SU-DHL-6 (cell line): ENCODE data around the gene ABCB4.

Experiments used
- H2AFZ ChIP-seq: fragments of 200-600 bp; sonication (generic); 2 replicates; pipeline ENCODE4 v1.6.1; 2014; ENCODE audit warnings: low read depth, mild to moderate bottlenecking, moderate library complexity, mixed read lengths, antibody characterized with exemption, low read length; ENCODE audit not compliant: severe bottlenecking
- H3F3A ChIP-seq: fragments of 200-600 bp; shearing (Covaris generic); 2 replicates; pipeline ENCODE4 v1.6.0; 2016; ENCODE audit warnings: antibody characterized with exemption, mild to moderate bottlenecking; ENCODE audit not compliant: insufficient read depth
- H3K27ac ChIP-seq: fragments of 200-600 bp; sonication (generic); 2 replicates; pipeline ENCODE4 v1.5.1; 2016; ENCODE audit warnings: low read depth, mild to moderate bottlenecking, low read length, moderate library complexity, mixed read lengths
- H3K27me3 ChIP-seq: fragments of 200-600 bp; sonication (generic), shearing (Covaris generic); 2 replicates; pipeline ENCODE4 v1.6.0; 2014; ENCODE audit warnings: mild to moderate bottlenecking, low read length
- H3K36me3 ChIP-seq: fragments of 200-600 bp; sonication (generic); 2 replicates; pipeline ENCODE4 v1.6.1; 2014; ENCODE audit warnings: mild to moderate bottlenecking, low read length, mixed read lengths
- H3K4me2 ChIP-seq: fragments of 300-600, 200-600 bp; shearing (Covaris generic), sonication (generic); 2 replicates; pipeline ENCODE4 v1.6.0; 2014; ENCODE audit warnings: low read length, low read depth, mild to moderate bottlenecking; ENCODE audit not compliant: poor library complexity, severe bottlenecking
- H3K4me3 ChIP-seq: fragments of 200-600 bp; sonication (generic); 2 replicates; pipeline ENCODE4 v1.5.1; 2014; ENCODE audit warnings: antibody characterized with exemption, low read length, mild to moderate bottlenecking, mixed read lengths; ENCODE audit not compliant: insufficient read depth, poor library complexity, severe bottlenecking
- H3K79me2 ChIP-seq: fragments of 200-600 bp; sonication (generic); 2 replicates; pipeline ENCODE4 v1.6.1; 2014; ENCODE audit warnings: mild to moderate bottlenecking, low read length, moderate library complexity; ENCODE audit not compliant: insufficient read depth
- H3K9ac ChIP-seq: fragments of 200-600 bp; sonication (generic); 2 replicates; pipeline ENCODE4 v1.7.0; 2014; ENCODE audit warnings: mild to moderate bottlenecking, low read length
- H3K9me2 ChIP-seq: fragments of 200-600 bp; sonication (generic); replicated peaks from 2 replicates; pipeline ENCODE4 v1.6.1; 2014; ENCODE audit warnings: low read length; ENCODE audit not compliant: insufficient read depth
- H3K9me3 ChIP-seq: fragments of 200-600 bp; sonication (generic); 2 replicates; pipeline ENCODE4 v1.6.1; 2014; ENCODE audit warnings: low read length, mixed read lengths; ENCODE audit not compliant: insufficient read depth
- H4K20me1 ChIP-seq: fragments of 200-600 bp; sonication (generic); 2 replicates; pipeline ENCODE4 v1.6.1; 2014; ENCODE audit warnings: low read depth, mild to moderate bottlenecking, antibody characterized with exemption, low read length, moderate library complexity, mixed read lengths
- CTCF ChIP-seq: fragments of 200-600 bp; sonication (generic); IDR thresholded peaks from one replicate; pipeline ENCODE4 v1.5.1; 2017; ENCODE audit warnings: antibody characterized with exemption, mild to moderate bottlenecking, low read length, moderate library complexity; ENCODE audit not compliant: insufficient read depth, poor library complexity, severe bottlenecking
- EZH2phosphoT487 ChIP-seq: fragments of 200-600 bp; sonication (generic), shearing (Covaris generic); conservative IDR thresholded peaks from 2 replicates; pipeline ENCODE4 v1.6.1; 2018; ENCODE audit warnings: mild to moderate bottlenecking, antibody characterized with exemption, low read length, moderate library complexity, mixed read lengths

Gene ABCB4

GRCh38 chr7:87375662-87376435, 99.6 kb downstream of the ABCB4 start:
- no peak overlapping the region for H3K9ac ChIP-seq
- H3K79me2 ChIP-seq = no peaks in the 10 kb centered on the region
- H3K4me2 ChIP-seq = no peak overlapping the region
- H3K9me3 ChIP-seq = no peaks in the 10 kb centered on the region
- H3K27me3 ChIP-seq = no peaks in the 10 kb centered on the region
- peaks cover 6% of the 10 kb centered on the region; the same call in 1 of the 2 replicates for H3K36me3 ChIP-seq
- no peak overlapping the region for H3K4me3 ChIP-seq
- H2AFZ ChIP-seq = no peak overlapping the region
- no peaks in the 10 kb centered on the region for H3K9me2 ChIP-seq
- no peaks in the 10 kb centered on the region for H3F3A ChIP-seq
- no peak overlapping the region for H3K27ac ChIP-seq
- H4K20me1 ChIP-seq = no peaks in the 10 kb centered on the region
- no peak for TF ChIP-seq CTCF
- TF ChIP-seq EZH2phosphoT487 = no peak

GRCh38 chr7:87370660-87371180, 104.8 kb downstream of the ABCB4 start:
- Histone ChIP-seq H3K79me2 (no peaks in the 10 kb centered on the region), H2AFZ (no peak overlapping the region), H4K20me1 (no peaks in the 10 kb centered on the region), H3K9me2 (no peaks in the 10 kb centered on the region), H3K9me3 (no peaks in the 10 kb centered on the region), H3K9ac (no peak overlapping the region), H3K36me3 (peaks cover 10% of the 10 kb centered on the region; the same call in 1 of the 2 replicates), H3K4me2 (no peak overlapping the region), H3F3A (no peaks in the 10 kb centered on the region), H3K4me3 (no peak overlapping the region), H3K27ac (no peak overlapping the region), H3K27me3 (no peaks in the 10 kb centered on the region)
- no peak for TF ChIP-seq CTCF
- TF ChIP-seq EZH2phosphoT487 = no peak

- Histone ChIP-seq H3K79me2 (no peaks in the 10 kb centered on the region), H3K9me3 (no peaks in the 10 kb centered on the region), H3K27ac (no peak overlapping the region), H2AFZ (no peak overlapping the region), H3K4me2 (no peak overlapping the region), H3K27me3 (no peaks in the 10 kb centered on the region), H3K4me3 (no peak overlapping the region), H3K9ac (no peak overlapping the region), H3K9me2 (no peaks in the 10 kb centered on the region), H4K20me1 (no peaks in the 10 kb centered on the region), H3K36me3 (peaks cover 10% of the 10 kb centered on the region; the same call in 1 of the 2 replicates), H3F3A (no peaks in the 10 kb centered on the region)
- TF ChIP-seq CTCF (no peak), EZH2phosphoT487 (no peak)
These were observed 106.3 kb downstream of the ABCB4 start for GRCh38 chr7:87369216-87369615.
